ENCODE measurements around the gene LRP3.

- TF ChIP-seq, protein P1, sequence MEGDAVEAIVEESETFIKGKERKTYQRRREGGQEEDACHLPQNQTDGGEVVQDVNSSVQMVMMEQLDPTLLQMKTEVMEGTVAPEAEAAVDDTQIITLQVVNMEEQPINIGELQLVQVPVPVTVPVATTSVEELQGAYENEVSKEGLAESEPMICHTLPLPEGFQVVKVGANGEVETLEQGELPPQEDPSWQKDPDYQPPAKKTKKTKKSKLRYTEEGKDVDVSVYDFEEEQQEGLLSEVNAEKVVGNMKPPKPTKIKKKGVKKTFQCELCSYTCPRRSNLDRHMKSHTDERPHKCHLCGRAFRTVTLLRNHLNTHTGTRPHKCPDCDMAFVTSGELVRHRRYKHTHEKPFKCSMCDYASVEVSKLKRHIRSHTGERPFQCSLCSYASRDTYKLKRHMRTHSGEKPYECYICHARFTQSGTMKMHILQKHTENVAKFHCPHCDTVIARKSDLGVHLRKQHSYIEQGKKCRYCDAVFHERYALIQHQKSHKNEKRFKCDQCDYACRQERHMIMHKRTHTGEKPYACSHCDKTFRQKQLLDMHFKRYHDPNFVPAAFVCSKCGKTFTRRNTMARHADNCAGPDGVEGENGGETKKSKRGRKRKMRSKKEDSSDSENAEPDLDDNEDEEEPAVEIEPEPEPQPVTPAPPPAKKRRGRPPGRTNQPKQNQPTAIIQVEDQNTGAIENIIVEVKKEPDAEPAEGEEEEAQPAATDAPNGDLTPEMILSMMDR (conservative IDR thresholded peaks at IDR 0.05 in 1 of 2, IDR thresholded peaks at IDR 0.05 in 1 of 2; ENCODE audit: extremely low read depth in 1 of 2, insufficient read depth in 1 of 2, low read depth in 1 of 2, low read length in 2 of 2) = no peak
- TF ChIP-seq EZH2 (IDR thresholded peaks at IDR 0.05; ENCODE audit: borderline replicate concordance, low read length) = no peak
These were observed 379 bp downstream of the LRP3 start for GRCh38 chr19:33194532-33194885.

All from mammary epithelial cell (primary cell).